ENCODE results near the gene ZFP28. TPM values are rescaled to one million over a fixed set of nuclear protein-coding genes. Genes with fewer than 3 reads are reported as not detected.

Gene ZFP28
- total RNA-seq, 1 experiment from 2014 or later, result 8.4 TPM

GRCh38 chr19:56573914-56574313, 35.2 kb downstream of the ZFP28 start:
- no peak overlapping the region for H3K4me3 ChIP-seq
- no peaks in the 10 kb centered on the region for H3K36me3 ChIP-seq
- no peak for DNase-seq
- peaks cover 42% of the 10 kb centered on the region for H3K9me3 ChIP-seq
- H3K27me3 ChIP-seq, result no peaks in the 10 kb centered on the region

GRCh38 chr19:56577719-56578602, 39.2 kb downstream of the ZFP28 start:
- Histone ChIP-seq H3K36me3 (no peaks in the 10 kb centered on the region), H3K4me3 (no peak overlapping the region), H3K9me3 (peaks cover 61% of the 10 kb centered on the region), H3K27me3 (no peaks in the 10 kb centered on the region)
- DNase-seq, result no peak

- H3K4me3 ChIP-seq, result peak overlapping the region; percentile 99
- H3K27me3 ChIP-seq, result no peaks in the 10 kb centered on the region
- H3K9me3 ChIP-seq, result peaks cover 25% of the 10 kb centered on the region
- peaks cover 20% of the 10 kb centered on the region for H3K36me3 ChIP-seq
- DNase-seq, result no peak
These were observed 55.7 kb downstream of the ZFP28 start for GRCh38 chr19:56594446-56594782.

- H3K36me3 ChIP-seq, result peaks cover 20% of the 10 kb centered on the region
- no peaks in the 10 kb centered on the region for H3K27me3 ChIP-seq
- DNase-seq, result peak; percentile 94
- H3K9me3 ChIP-seq, result peaks cover 25% of the 10 kb centered on the region
- H3K4me3 ChIP-seq, result peak within 1 kb of the TSS; percentile 99
These were observed 56.2 kb downstream of the ZFP28 start, which contains the start of gene ZNF71 for GRCh38 chr19:56594783-56595547. Gene ZNF71 (plus strand): TSS chr19:56595302. CDS start chr19:56601559, 6,257 bp downstream.

- no peaks in the 10 kb centered on the region for H3K27me3 ChIP-seq
- H3K4me3 ChIP-seq, result peak overlapping the region; percentile 99
- DNase-seq, result no peak
- peaks cover 20% of the 10 kb centered on the region for H3K36me3 ChIP-seq
- H3K9me3 ChIP-seq, result peaks cover 25% of the 10 kb centered on the region
These were observed 56.8 kb downstream of the ZFP28 start for GRCh38 chr19:56595548-56595899.

- no peak for DNase-seq
- Histone ChIP-seq H3K4me3 (no peak overlapping the region), H3K9me3 (peaks cover 25% of the 10 kb centered on the region), H3K36me3 (peaks cover 28% of the 10 kb centered on the region), H3K27me3 (no peaks in the 10 kb centered on the region)
These were observed 57.9 kb downstream of the ZFP28 start for GRCh38 chr19:56596676-56597075.

GRCh38 chr19:56597696-56598095, 58.9 kb downstream of the ZFP28 start:
- H3K36me3 ChIP-seq, result peaks cover 38% of the 10 kb centered on the region
- no peaks in the 10 kb centered on the region for H3K27me3 ChIP-seq
- H3K4me3 ChIP-seq, result no peak overlapping the region
- DNase-seq, result peak; percentile 12
- peaks cover 23% of the 10 kb centered on the region for H3K9me3 ChIP-seq

- Histone ChIP-seq H3K9me3 (peaks cover 41% of the 10 kb centered on the region), H3K4me3 (no peak overlapping the region), H3K27me3 (no peaks in the 10 kb centered on the region), H3K36me3 (peaks cover 58% of the 10 kb centered on the region)
- peak; percentile 40 for DNase-seq
These were observed 62.6 kb downstream of the ZFP28 start for GRCh38 chr19:56601375-56601774.

- H3K36me3 ChIP-seq, result peaks cover 43% of the 10 kb centered on the region
- peak; percentile 57 for DNase-seq
- peaks cover 37% of the 10 kb centered on the region for H3K9me3 ChIP-seq
These were observed 65.1 kb downstream of the ZFP28 start for GRCh38 chr19:56603829-56604228.

More at GRCh38 chr19:56603829-56604228, 65.1 kb downstream of the ZFP28 start:
- Histone ChIP-seq H3K4me3 (no peak overlapping the region), H3K27me3 (no peaks in the 10 kb centered on the region)

Other genes with a start within 250 kb of the ZFP28 start
- gene ZSCAN5A, start 224.1 kb upstream of the ZFP28 start, total RNA-seq (2014; rRNA removed; shearing (Covaris generic); ENCODE audit: low replicate concordance), result 1.7 and 5.7 TPM in 2 replicates
- not detected in 2 replicates for gene ZNF582, start 145.4 kb upstream of the ZFP28 start, total RNA-seq (2014; rRNA removed; shearing (Covaris generic); ENCODE audit: low replicate concordance)
- gene ZNF583, start 134.6 kb upstream of the ZFP28 start, total RNA-seq (2014; rRNA removed; shearing (Covaris generic); ENCODE audit: low replicate concordance), result 4.7 and 9.6 TPM in 2 replicates
- not detected in 2 replicates for gene ZNF667, start 61.6 kb upstream of the ZFP28 start, total RNA-seq (2014; rRNA removed; shearing (Covaris generic); ENCODE audit: low replicate concordance)
- gene ZNF471, start 31.1 kb upstream of the ZFP28 start, total RNA-seq (2014; rRNA removed; shearing (Covaris generic); ENCODE audit: low replicate concordance), result not detected in 2 replicates
- 0.25 and 0.33 TPM in 2 replicates for gene ZNF470, start 28.5 kb downstream of the ZFP28 start, total RNA-seq (2014; rRNA removed; shearing (Covaris generic); ENCODE audit: low replicate concordance)
- 12.7 and 15.9 TPM in 2 replicates for gene ZNF71, start 56.4 kb downstream of the ZFP28 start, total RNA-seq (2014; rRNA removed; shearing (Covaris generic); ENCODE audit: low replicate concordance)
- gene SMIM17, start 104.2 kb downstream of the ZFP28 start, total RNA-seq (2014; rRNA removed; shearing (Covaris generic); ENCODE audit: low replicate concordance), result not detected in 2 replicates
- not detected in 2 replicates for gene ZNF835, start 132.8 kb downstream of the ZFP28 start, total RNA-seq (2014; rRNA removed; shearing (Covaris generic); ENCODE audit: low replicate concordance)

Data from MG63 (cell line).